SH-SY5Y (cell line): ENCODE measurements around the gene NAA40.

Source experiments
- GATA2 ChIP-seq: IDR thresholded peaks from 2 replicates; pipeline ENCODE4 v1.6.1; 2011; ENCODE audit warnings: mild to moderate bottlenecking, low read depth, low read length
- GATA3 ChIP-seq: IDR thresholded peaks from 2 replicates; pipeline ENCODE4 v1.6.1; 2011; ENCODE audit warnings: low read depth, mild to moderate bottlenecking, low read length, moderate library complexity

GRCh38 chr11:63906087-63906486 is 32.7 kb upstream of the NAA40 start:
- no peak for TF ChIP-seq GATA2
- TF ChIP-seq GATA3: no peak
